HEK293T (cell line): ENCODE data around the gene UCHL5.

Experiments used
- ARNT ChIP-seq: fragments of 450-650 bp; IDR thresholded peaks from 2 replicates; pipeline ENCODE4 v1.6.1; 2017; ENCODE audit warnings: mild to moderate bottlenecking
- BHLHE40 ChIP-seq: fragments of 450-650 bp; IDR thresholded peaks from 2 replicates; pipeline ENCODE4 v1.6.1; 2016; ENCODE audit warnings: mild to moderate bottlenecking, moderate library complexity, borderline replicate concordance
- ELF4 ChIP-seq: fragments of 450-650 bp; IDR thresholded peaks from 2 replicates; pipeline ENCODE4 v1.6.1; 2017; ENCODE audit warnings: antibody characterized with exemption
- FOXK2 ChIP-seq: fragments of 450-650 bp; IDR thresholded peaks from 2 replicates; pipeline ENCODE4 v1.6.1; 2016; ENCODE audit warnings: mild to moderate bottlenecking
- FOXM1 ChIP-seq: fragments of 450-650 bp; IDR thresholded peaks from 2 replicates; pipeline ENCODE4 v1.6.1; 2017; ENCODE audit warnings: mild to moderate bottlenecking, borderline replicate concordance
- HDGF ChIP-seq: fragments of 450-650 bp; IDR thresholded peaks from 2 replicates; pipeline ENCODE4 v1.6.1; 2017; ENCODE audit warnings: antibody characterized with exemption, borderline replicate concordance
- L3MBTL2 ChIP-seq: fragments of 450-650 bp; conservative IDR thresholded peaks from 2 replicates; pipeline ENCODE4 v1.6.1; 2016; ENCODE audit warnings: mild to moderate bottlenecking
- LEF1 ChIP-seq: fragments of 450-650 bp; IDR thresholded peaks from 2 replicates; pipeline ENCODE4 v1.6.1; 2017; ENCODE audit warnings: mild to moderate bottlenecking, borderline replicate concordance
- NFRKB ChIP-seq: fragments of 450-650 bp; IDR thresholded peaks from 2 replicates; pipeline ENCODE4 v1.6.1; 2016; ENCODE audit warnings: mild to moderate bottlenecking, moderate library complexity
- SUZ12 ChIP-seq: fragments of 450-650 bp; IDR thresholded peaks from 2 replicates; pipeline ENCODE4 v1.6.1; 2016; ENCODE audit warnings: mild to moderate bottlenecking
- ZNF384 ChIP-seq: fragments of 450-650 bp; IDR thresholded peaks from 2 replicates; pipeline ENCODE4 v1.6.1; 2016

GRCh38 chr1:193087893-193088292, 28.7 kb upstream of the UCHL5 start:
- TF ChIP-seq L3MBTL2, result no peak
- TF ChIP-seq FOXM1, result no peak
- no peak for TF ChIP-seq BHLHE40
- TF ChIP-seq SUZ12, result no peak
- TF ChIP-seq LEF1, result no peak
- TF ChIP-seq HDGF, result no peak
- TF ChIP-seq ELF4, result no peak
- no peak for TF ChIP-seq FOXK2
- TF ChIP-seq ARNT, result no peak
- no peak for TF ChIP-seq NFRKB
- peak; percentile 54; the same call in 1 of the 2 replicates for TF ChIP-seq ZNF384
